GM23248 (cell line): ENCODE data around the gene OR9I1. TPM values are rescaled to one million over a fixed set of nuclear protein-coding genes. Genes with fewer than 3 reads are reported as not detected.

ENCODE experiments used
- DNase-seq: peaks from one replicate; pipeline ENCODE4 v3.0.0-alpha.2; 2015
- H2AFZ ChIP-seq: fragments of 200-600 bp; sonication (generic); 2 replicates; pipeline ENCODE4 v1.6.1; 2016; ENCODE audit warnings: antibody characterized with exemption
- H3F3A ChIP-seq: fragments of 200-600 bp; sonication (generic); 2 replicates; pipeline ENCODE4 v1.6.1; 2016; ENCODE audit warnings: mild to moderate bottlenecking, antibody characterized with exemption, mixed run types; ENCODE audit not compliant: insufficient read depth
- H3K27ac ChIP-seq: fragments of 200-600 bp; sonication (generic); 2 replicates; pipeline ENCODE4 v1.5.1; 2016; ENCODE audit warnings: mild to moderate bottlenecking
- H3K27me3 ChIP-seq: fragments of 200-600 bp; sonication (generic); replicated peaks from 2 replicates; pipeline ENCODE4 v1.6.1; 2016; ENCODE audit warnings: mild to moderate bottlenecking; ENCODE audit not compliant: insufficient read depth
- H3K36me3 ChIP-seq: fragments of 200-600 bp; sonication (generic); 2 replicates; pipeline ENCODE4 v1.6.1; 2016; ENCODE audit warnings: low read depth, mild to moderate bottlenecking
- H3K4me1 ChIP-seq: fragments of 200-600 bp; sonication (generic); 2 replicates; pipeline ENCODE4 v1.6.1; 2016; ENCODE audit warnings: mild to moderate bottlenecking; ENCODE audit not compliant: insufficient read depth
- H3K4me2 ChIP-seq: fragments of 200-600 bp; sonication (generic); one replicate; pipeline ENCODE4 v1.6.1; 2016; ENCODE audit warnings: mild to moderate bottlenecking; ENCODE audit not compliant: unreplicated experiment
- H3K4me3 ChIP-seq: fragments of 200-600 bp; sonication (generic); 2 replicates; pipeline ENCODE4 v1.5.1; 2016; ENCODE audit warnings: mild to moderate bottlenecking
- H3K79me2 ChIP-seq: fragments of 200-600 bp; sonication (generic); 2 replicates; pipeline ENCODE4 v1.6.1; 2016; ENCODE audit warnings: mild to moderate bottlenecking; ENCODE audit not compliant: insufficient read depth
- H3K9ac ChIP-seq: fragments of 200-600 bp; sonication (generic); 2 replicates; pipeline ENCODE4 v1.6.1; 2016; ENCODE audit warnings: mild to moderate bottlenecking
- H3K9me2 ChIP-seq: fragments of 200-600 bp; sonication (generic); 2 replicates; pipeline ENCODE4 v1.6.1; 2016; ENCODE audit warnings: mixed run types, mild to moderate bottlenecking, moderate library complexity; ENCODE audit not compliant: insufficient read depth
- H3K9me3 ChIP-seq: fragments of 200-600 bp; sonication (generic); one replicate; pipeline ENCODE4 v1.6.1; 2017; ENCODE audit warnings: low read depth
- H4K20me1 ChIP-seq: fragments of 200-600 bp; sonication (generic); 2 replicates; pipeline ENCODE4 v1.6.0; 2016; ENCODE audit not compliant: insufficient read depth
- EZH2 ChIP-seq: fragments of 200-600 bp; sonication (generic); IDR thresholded peaks from 2 replicates; pipeline ENCODE4 v1.6.1; 2018; ENCODE audit warnings: antibody characterized with exemption, mild to moderate bottlenecking; ENCODE audit not compliant: insufficient read depth, poor library complexity, severe bottlenecking
- EZH2phosphoT487 ChIP-seq: fragments of 200-600 bp; sonication (generic); IDR thresholded peaks from 2 replicates; pipeline ENCODE4 v1.6.1; 2018; ENCODE audit warnings: antibody characterized with exemption, moderate library complexity, mild to moderate bottlenecking, low read depth; ENCODE audit not compliant: insufficient read depth
- WGBS, 2 experiments: methylation state at CpG; one replicate each; pipeline ENCODE4 v1.1.6; 2015 to 2017; ENCODE audit warnings: low lambda C conversion rate in 2 of 2, low coverage in 1 of 2; ENCODE audit errors: missing lambda C conversion rate in 2 of 2; 5-methylcytosine and 5-hydroxymethylcytosine counted together
- in situ Hi-C: fragments of 300-500 bp; cut with MboI; formaldehyde crosslinking; loops from 2 replicates; pipeline ENCODE4 v1.15.0; 2020
- polyA plus RNA-seq: library from polyadenylated mRNA; unstranded; fragments of >200 nt; fragmentation: Nextera tagmentation; extraction: Ambion mirVana; gene quantifications from 2 replicates; pipeline ENCODE4 v1.2.1, GENCODE V29; 2016
- total RNA-seq: library from RNA; depleted of rRNA; stranded (reverse); fragments of >200 nt; shearing (Covaris generic); gene quantifications from 2 replicates; pipeline ENCODE4 v1.2.3, GENCODE V29; 2014; rRNA removed

OR9I1 gene
- total and polyA plus RNA-seq, 2 experiments from 2014 or later = not detected

DNA sequence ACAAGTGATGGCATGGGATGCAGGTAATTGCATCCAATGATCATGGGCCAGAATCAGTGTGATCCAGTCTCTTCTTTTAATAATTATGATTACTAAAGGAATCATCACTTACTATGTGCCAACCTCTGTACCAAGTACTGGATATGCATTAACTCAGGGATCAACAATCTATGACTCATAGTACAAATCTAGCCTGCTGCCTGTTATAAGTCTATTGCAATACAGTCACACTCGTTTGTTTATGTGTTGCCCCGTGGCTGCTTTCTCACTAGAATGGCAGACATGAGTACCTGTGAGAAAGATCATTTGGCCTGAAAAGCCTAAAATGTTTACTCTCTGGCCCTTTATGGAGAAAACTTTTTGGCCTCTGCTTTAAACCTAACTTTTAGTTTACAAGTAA lies 49.5 kb downstream of the OR9I1 start:
- TF ChIP-seq EZH2phosphoT487 = no peak
- TF ChIP-seq EZH2 = no peak
- no peaks in the 10 kb centered on the region for H4K20me1 ChIP-seq
- no peaks in the 10 kb centered on the region for H3K36me3 ChIP-seq
- no peaks in the 10 kb centered on the region for H3K79me2 ChIP-seq
- 4 to 11% methylated on average over 2 of the region's 2 CpGs for WGBS, 2 experiments
- no peak overlapping the region for H3K4me2 ChIP-seq
- DNase-seq = peak; percentile 76
- 0 out of 2 replicates have a peak, but pooled peaks cover 7% of the 10 kb centered on the region for H3K4me1 ChIP-seq
- no peak overlapping the region for H3K9ac ChIP-seq
- no peak overlapping the region for H3K4me3 ChIP-seq
- no peaks in the 10 kb centered on the region for H3F3A ChIP-seq
- H3K27me3 ChIP-seq = no peaks in the 10 kb centered on the region
- H3K9me3 ChIP-seq = peaks cover 3% of the 10 kb centered on the region
- no peak overlapping the region for H2AFZ ChIP-seq
- H3K27ac ChIP-seq = no peak overlapping the region
- in situ Hi-C loops = no loop called here
- no peaks in the 10 kb centered on the region for H3K9me2 ChIP-seq

GRCh38 chr11:58070585-58070984 lies 54.7 kb downstream of the OR9I1 start:
- Histone ChIP-seq H3K4me1 (0 out of 2 replicates have a peak, but pooled peaks cover 2% of the 10 kb centered on the region), H4K20me1 (no peaks in the 10 kb centered on the region), H3K9ac (no peak overlapping the region), H3K27ac (no peak overlapping the region), H2AFZ (no peak overlapping the region), H3K79me2 (no peaks in the 10 kb centered on the region), H3K27me3 (no peaks in the 10 kb centered on the region), H3F3A (no peaks in the 10 kb centered on the region), H3K9me2 (no peaks in the 10 kb centered on the region), H3K9me3 (peaks cover 3% of the 10 kb centered on the region), H3K4me2 (no peak overlapping the region), H3K4me3 (no peak overlapping the region), H3K36me3 (no peaks in the 10 kb centered on the region)
- TF ChIP-seq EZH2 (no peak), EZH2phosphoT487 (no peak)
- in situ Hi-C loops = no loop called here
- DNase-seq = no peak
- WGBS, 2 experiments = 47 to 63% methylated on average over 1 of the region's 1 CpG

DNA sequence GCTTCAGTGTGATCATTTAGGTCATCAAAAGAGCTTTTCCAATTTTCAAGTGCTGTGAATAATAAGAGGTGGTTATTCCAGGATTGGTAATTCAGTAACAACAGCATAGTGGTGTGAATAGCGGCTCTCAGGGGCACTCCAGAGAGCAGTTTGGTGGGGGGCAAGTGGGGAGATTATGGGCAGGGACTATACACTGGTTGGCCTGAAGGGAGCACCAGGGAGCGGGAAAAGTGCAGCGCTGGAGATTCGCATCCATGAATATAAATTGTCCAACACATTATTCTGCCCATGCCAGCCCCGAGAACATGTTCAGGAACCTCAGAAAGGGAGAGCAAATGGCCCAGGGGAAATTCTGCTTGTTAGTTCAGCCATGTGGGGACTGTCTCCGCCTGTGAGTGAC lies 56.7 kb downstream of the OR9I1 start:
- H3K79me2 ChIP-seq = no peaks in the 10 kb centered on the region
- TF ChIP-seq EZH2 (no peak), EZH2phosphoT487 (no peak)
- no peaks in the 10 kb centered on the region for H4K20me1 ChIP-seq
- no peak overlapping the region for H3K27ac ChIP-seq
- WGBS, 2 experiments = 55 to 59% methylated on average over 6 of the region's 6 CpGs
- no peaks in the 10 kb centered on the region for H3K9me2 ChIP-seq
- H3K9me3 ChIP-seq = no peaks in the 10 kb centered on the region
- no peaks in the 10 kb centered on the region for H3K27me3 ChIP-seq
- H2AFZ ChIP-seq = no peak overlapping the region
- in situ Hi-C loops = no loop called here
- no peak overlapping the region for H3K4me2 ChIP-seq
- H3K36me3 ChIP-seq = no peaks in the 10 kb centered on the region
- no peak for DNase-seq
- H3K9ac ChIP-seq = no peak overlapping the region
- H3F3A ChIP-seq = peaks cover 5% of the 10 kb centered on the region; the same call in 1 of the 2 replicates
- H3K4me1 ChIP-seq = 0 out of 2 replicates have a peak, but pooled peaks cover 8% of the 10 kb centered on the region
- no peak overlapping the region for H3K4me3 ChIP-seq

DNA sequence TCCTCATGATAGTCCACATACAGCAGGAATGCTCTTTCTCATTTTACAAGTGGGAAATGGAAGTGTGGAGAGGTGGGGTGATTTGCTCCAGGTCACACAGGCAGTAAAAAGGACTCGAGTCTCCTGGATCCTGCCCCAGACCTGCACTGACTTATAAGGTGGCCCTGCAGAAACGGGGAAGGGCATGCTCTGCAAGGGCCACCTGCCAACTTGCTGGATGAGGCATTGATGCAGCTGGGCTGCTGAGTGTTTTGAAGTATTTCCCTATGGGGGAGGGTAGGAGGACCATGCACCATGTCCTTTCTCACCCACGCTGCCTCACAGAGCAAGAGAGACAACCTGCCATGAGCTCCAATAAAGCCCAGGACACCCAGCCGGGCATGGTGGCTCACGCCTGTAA lies 57.6 kb downstream of the OR9I1 start:
- no peak overlapping the region for H3K9ac ChIP-seq
- no peaks in the 10 kb centered on the region for H3K36me3 ChIP-seq
- H3K4me1 ChIP-seq = peaks cover 17% of the 10 kb centered on the region
- WGBS, 2 experiments = 42 to 45% methylated on average over 5 of the region's 5 CpGs
- no peak overlapping the region for H3K4me3 ChIP-seq
- H2AFZ ChIP-seq = no peak overlapping the region
- H4K20me1 ChIP-seq = no peaks in the 10 kb centered on the region
- peaks cover 15% of the 10 kb centered on the region for H3F3A ChIP-seq
- in situ Hi-C loops = no loop called here
- H3K27ac ChIP-seq = no peak overlapping the region
- no peaks in the 10 kb centered on the region for H3K9me2 ChIP-seq
- no peaks in the 10 kb centered on the region for H3K79me2 ChIP-seq
- no peaks in the 10 kb centered on the region for H3K9me3 ChIP-seq
- no peak for TF ChIP-seq EZH2phosphoT487
- no peak for TF ChIP-seq EZH2
- no peak overlapping the region for H3K4me2 ChIP-seq
- peak; percentile 23 for DNase-seq
- H3K27me3 ChIP-seq = no peaks in the 10 kb centered on the region

Other genes starting within 250 kb of the OR9I1 start
- not detected in 2 replicates for gene OR9Q1, start 101.6 kb downstream of the OR9I1 start, total RNA-seq
- not detected in 2 replicates for gene OR9Q1, start 101.6 kb downstream of the OR9I1 start, polyA plus RNA-seq
- not detected in 2 replicates for gene OR6Q1, start 94.6 kb downstream of the OR9I1 start, total RNA-seq
- not detected in 2 replicates for gene OR6Q1, start 94.6 kb downstream of the OR9I1 start, polyA plus RNA-seq
- not detected in 2 replicates for gene OR9Q2, start 63.5 kb upstream of the OR9I1 start, total RNA-seq
- not detected in 2 replicates for gene OR9Q2, start 63.5 kb upstream of the OR9I1 start, polyA plus RNA-seq
- gene OR1S2, start 78.6 kb upstream of the OR9I1 start, total RNA-seq = not detected in 2 replicates
- not detected in 2 replicates for gene OR1S2, start 78.6 kb upstream of the OR9I1 start, polyA plus RNA-seq
- gene OR1S1, start 87.2 kb upstream of the OR9I1 start, total RNA-seq = not detected in 2 replicates
- not detected in 2 replicates for gene OR1S1, start 87.2 kb upstream of the OR9I1 start, polyA plus RNA-seq
- not detected in 2 replicates for gene OR10Q1, start 103.4 kb upstream of the OR9I1 start, total RNA-seq
- not detected in 2 replicates for gene OR10Q1, start 103.4 kb upstream of the OR9I1 start, polyA plus RNA-seq
- gene OR10W1, start 142.7 kb upstream of the OR9I1 start, total RNA-seq = not detected in 2 replicates
- gene OR10W1, start 142.7 kb upstream of the OR9I1 start, polyA plus RNA-seq = not detected in 2 replicates
- not detected in 2 replicates for gene OR5B17, start 233.5 kb upstream of the OR9I1 start, total RNA-seq
- not detected in 2 replicates for gene OR5B17, start 233.5 kb upstream of the OR9I1 start, polyA plus RNA-seq